ENCODE measurements around the gene CFAP20.

CFAP20 gene

DNA sequence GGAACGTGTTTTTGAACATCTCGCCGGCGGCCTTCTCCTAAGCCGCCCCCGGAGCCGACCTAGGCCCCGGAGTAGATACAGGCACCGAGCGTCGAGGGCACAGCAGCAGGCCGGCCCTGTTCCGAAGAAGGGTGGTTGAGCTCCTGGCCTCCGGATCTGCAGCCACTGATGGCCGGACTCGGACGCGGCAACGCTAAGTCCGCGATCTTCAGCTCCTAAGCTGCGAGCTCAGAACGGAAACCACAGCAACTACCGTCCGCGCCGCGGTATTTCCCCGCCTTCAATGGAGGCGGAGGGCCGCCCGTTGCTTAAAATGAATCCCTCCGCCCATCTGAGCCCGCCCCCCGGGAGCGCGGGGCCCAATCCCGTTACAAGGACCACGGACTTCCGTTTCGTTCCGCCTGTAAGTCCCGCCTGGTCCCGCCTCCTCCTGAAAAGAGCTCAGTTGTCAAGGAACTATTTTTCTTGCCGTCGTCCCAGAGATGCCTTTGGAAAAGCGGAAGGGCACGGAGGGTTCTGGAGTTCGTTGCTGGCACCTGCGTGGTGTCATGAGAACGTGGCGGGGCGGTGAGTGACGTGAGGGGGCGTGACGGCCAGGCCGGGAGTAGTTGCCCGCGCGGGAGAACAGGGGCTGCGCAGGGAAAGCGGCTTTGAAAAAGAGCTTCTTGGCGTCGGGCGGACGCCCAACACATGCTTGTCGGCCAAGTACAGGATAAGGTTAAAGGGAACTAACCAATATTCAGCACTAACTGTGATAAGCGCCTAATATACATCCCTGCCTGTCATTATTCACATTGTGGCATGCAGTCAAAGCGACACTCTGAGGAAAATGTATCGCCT lies at the start of gene CFAP20:
Gene CFAP20, minus strand, starts transcription at position 285 of the 840 bp plus-strand sequence. Its CDS starts 266 bp downstream, at position 19.
- Histone ChIP-seq H3K36me3 (0 out of 22 replicates have a peak, but pooled peaks cover 0 to 4% (median 0%) of the 10 kb centered on the region in 11 experiments), H3K9ac (peak within 1 kb of the TSS; percentile 85 to 95 (median 91)), H3K4me2 (peak within 1 kb of the TSS; percentile 92 to 100 (median 97)), H4K20me1 (peaks cover 40 to 47% (median 43%) of the 10 kb centered on the region in 11 experiments; a peak in 21 of 22 replicates), H3K4me1 (peaks cover 39 to 47% (median 43%) of the 10 kb centered on the region in 10 experiments), H3K27me3 (no peaks in the 10 kb centered on the region), H3K9me3 (replicated peaks in 1 of 11) (peaks cover 0 to 4% (median 0%) of the 10 kb centered on the region in 11 experiments; a peak in 1 of 22 replicates), H3K27ac (peak within 1 kb of the TSS; percentile 67 to 92 (median 89); a peak in 21 of 22 replicates), H3K4me3 (peak within 1 kb of the TSS; percentile 80 to 93 (median 90))
- no peak for TF ChIP-seq Cebpa-rat (IDR thresholded peaks at IDR 0.05)

DNA sequence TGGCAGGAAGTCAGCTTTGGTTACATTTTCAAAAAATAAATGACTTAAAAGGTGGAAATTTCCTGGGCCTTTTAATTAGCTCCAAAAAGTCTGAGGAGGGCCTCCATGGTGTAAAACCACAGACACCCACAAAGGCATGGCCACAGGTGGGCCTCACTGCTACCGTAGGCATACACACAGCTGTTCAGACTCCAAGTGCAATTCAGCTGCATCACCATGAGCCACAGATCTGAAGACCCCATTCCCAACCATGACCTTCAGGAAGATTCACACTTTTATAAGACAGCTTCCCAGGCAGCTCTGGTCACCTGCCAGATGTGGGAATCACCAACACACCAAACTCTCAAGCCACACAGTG lies 48.2 kb upstream of the CFAP20 start:
- no peaks in the 10 kb centered on the region for H3K9me3 ChIP-seq (replicated peaks in 1 of 11)
- H3K27me3 ChIP-seq: no peaks in the 10 kb centered on the region
- H4K20me1 ChIP-seq: peaks cover 17 to 93% (median 56%) of the 10 kb centered on the region in 11 experiments; a peak in 21 of 22 replicates
- no peak for TF ChIP-seq Cebpa-rat (IDR thresholded peaks at IDR 0.05)
- 0 out of 22 replicates have a peak overlapping the region, but pooled peaks of 1 of the 11 experiments have one; percentile 6 for H3K4me2 ChIP-seq
- no peak overlapping the region for H3K27ac ChIP-seq
- no peak overlapping the region for H3K9ac ChIP-seq
- H3K36me3 ChIP-seq: peaks cover 96 to 100% (median 99%) of the 10 kb centered on the region in 11 experiments
- peaks cover 0 to 4% (median 0%) of the 10 kb centered on the region in 10 experiments; a peak in 2 of 20 replicates for H3K4me1 ChIP-seq
- no peak overlapping the region for H3K4me3 ChIP-seq

DNA sequence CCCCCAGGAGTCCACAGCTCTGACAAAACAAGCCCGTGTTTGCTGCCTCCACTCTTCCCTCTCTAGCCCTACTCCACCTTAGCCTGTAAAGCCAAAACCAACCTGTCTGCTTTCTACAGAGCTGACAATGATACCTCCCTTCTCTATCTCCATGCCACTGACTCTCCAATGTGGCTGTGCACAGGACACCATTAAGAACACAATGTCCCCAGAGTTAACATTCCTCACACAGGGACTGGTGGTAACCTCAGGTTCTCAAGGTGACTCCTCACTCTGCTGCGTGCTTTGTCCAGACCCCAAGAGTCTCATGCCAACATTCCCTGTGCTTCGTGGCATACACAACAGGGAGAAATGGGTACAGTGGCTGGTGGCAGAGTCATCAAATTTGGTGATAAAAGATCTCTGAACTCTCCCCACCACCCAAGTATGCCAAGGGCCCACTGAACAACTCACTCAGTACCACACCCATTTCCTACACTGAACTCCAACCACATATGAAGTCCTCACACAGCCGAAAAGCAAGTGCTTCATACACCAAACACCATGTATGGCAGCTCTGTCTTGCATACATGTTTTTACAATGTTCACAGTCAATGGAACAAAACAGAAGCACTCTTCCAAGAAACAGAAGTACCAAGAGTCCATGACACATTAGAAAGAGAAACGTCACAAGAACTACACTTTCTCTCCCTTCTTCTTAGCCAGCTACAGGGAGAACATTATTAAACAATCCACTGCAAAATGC lies 47.6 kb upstream of the CFAP20 start:
- peaks cover 0 to 4% (median 0%) of the 10 kb centered on the region in 10 experiments; a peak in 2 of 20 replicates for H3K4me1 ChIP-seq
- no peak for TF ChIP-seq Cebpa-rat (IDR thresholded peaks at IDR 0.05)
- H4K20me1 ChIP-seq: peaks cover 17 to 93% (median 55%) of the 10 kb centered on the region in 11 experiments; a peak in 21 of 22 replicates
- H3K4me2 ChIP-seq: no peak overlapping the region
- H3K27me3 ChIP-seq: no peaks in the 10 kb centered on the region
- H3K27ac ChIP-seq: no peak overlapping the region
- H3K9me3 ChIP-seq (replicated peaks in 1 of 11): no peaks in the 10 kb centered on the region
- peaks cover 95 to 100% (median 99%) of the 10 kb centered on the region in 11 experiments for H3K36me3 ChIP-seq
- H3K4me3 ChIP-seq: no peak overlapping the region
- no peak overlapping the region for H3K9ac ChIP-seq

DNA sequence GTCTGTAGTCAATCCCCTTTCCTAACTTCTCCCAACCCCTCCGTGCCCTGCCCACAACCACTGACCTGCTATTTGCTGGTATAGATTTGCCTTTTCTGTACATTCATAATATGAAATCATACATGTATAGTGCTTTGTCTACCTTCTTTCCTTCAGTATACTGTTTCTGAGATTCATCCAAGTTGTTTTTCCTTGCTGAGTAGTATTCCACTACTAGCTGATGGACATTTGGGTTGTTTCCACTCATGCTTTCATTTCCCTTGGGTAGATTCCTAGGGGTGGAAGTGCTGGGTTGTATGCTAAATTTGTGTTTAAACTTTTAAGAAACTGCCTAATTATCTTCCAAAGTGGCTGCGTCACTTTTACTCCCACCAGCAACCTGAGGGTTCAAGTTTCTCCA lies 41.0 kb upstream of the CFAP20 start:
- Histone ChIP-seq H3K27me3 (no peaks in the 10 kb centered on the region), H3K4me2 (no peak overlapping the region), H3K36me3 (peaks cover 96 to 100% (median 99%) of the 10 kb centered on the region in 11 experiments), H3K4me3 (no peak overlapping the region), H3K9ac (no peak overlapping the region), H3K9me3 (replicated peaks in 1 of 11) (no peaks in the 10 kb centered on the region), H3K27ac (no peak overlapping the region), H4K20me1 (peaks cover 4 to 77% (median 27%) of the 10 kb centered on the region in 11 experiments; a peak in 18 of 22 replicates), H3K4me1 (no peaks in the 10 kb centered on the region)
- no peak for TF ChIP-seq Cebpa-rat (IDR thresholded peaks at IDR 0.05)

DNA sequence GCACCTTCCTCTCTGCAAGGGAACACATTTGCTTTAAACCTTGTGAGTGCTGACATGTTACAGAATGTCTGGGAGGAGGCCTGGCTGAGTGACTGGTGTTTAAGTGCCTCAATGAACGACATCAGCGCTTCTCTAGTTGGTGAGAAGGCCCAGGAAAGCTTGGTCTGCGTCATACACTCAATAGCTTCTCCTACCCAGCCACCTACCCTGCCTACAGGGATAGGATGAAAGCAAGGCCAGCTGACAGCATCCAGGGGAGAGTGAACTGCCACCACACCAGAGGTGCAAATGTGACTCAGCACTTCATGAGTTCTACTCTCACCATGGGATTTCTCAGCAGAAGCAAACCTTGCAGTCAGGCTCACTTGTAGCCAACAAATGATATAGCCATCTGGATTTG lies 31.7 kb upstream of the CFAP20 start:
- no peak overlapping the region for H3K9ac ChIP-seq
- no peak overlapping the region; a peak in 1 of 22 replicates for H3K27ac ChIP-seq
- no peaks in the 10 kb centered on the region for H3K9me3 ChIP-seq (replicated peaks in 1 of 11)
- H4K20me1 ChIP-seq: peaks cover 0 to 29% (median 10%) of the 10 kb centered on the region in 11 experiments; a peak in 11 of 22 replicates
- TF ChIP-seq Cebpa-rat (IDR thresholded peaks at IDR 0.05): no peak
- H3K4me1 ChIP-seq: no peaks in the 10 kb centered on the region
- H3K27me3 ChIP-seq: no peaks in the 10 kb centered on the region
- H3K36me3 ChIP-seq: peaks cover 79 to 91% (median 85%) of the 10 kb centered on the region in 11 experiments
- no peak overlapping the region for H3K4me2 ChIP-seq
- H3K4me3 ChIP-seq: no peak overlapping the region

DNA sequence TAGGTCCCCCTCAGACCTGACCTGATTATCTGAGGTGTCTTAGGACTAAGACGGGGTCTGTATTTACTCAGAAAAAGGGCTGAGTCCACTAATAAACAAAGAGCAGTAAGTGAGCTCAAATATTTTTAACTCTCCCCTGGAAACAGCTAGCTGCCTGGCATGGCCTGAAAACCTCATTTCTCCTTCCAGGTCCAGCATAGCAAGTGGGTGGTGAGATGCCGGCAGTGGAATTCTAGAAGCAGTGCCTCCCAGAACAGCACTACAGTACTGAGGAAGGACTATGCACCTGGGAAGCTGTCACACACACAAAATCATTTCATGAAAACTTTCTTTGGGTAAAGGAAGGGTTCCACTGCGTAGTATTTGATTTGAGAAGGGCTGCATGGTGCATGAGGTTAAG lies 29.5 kb upstream of the CFAP20 start:
- TF ChIP-seq Cebpa-rat (IDR thresholded peaks at IDR 0.05): no peak
- H3K4me3 ChIP-seq: no peak overlapping the region
- peaks cover 57 to 70% (median 63%) of the 10 kb centered on the region in 11 experiments for H3K36me3 ChIP-seq
- no peaks in the 10 kb centered on the region for H3K9me3 ChIP-seq (replicated peaks in 1 of 11)
- no peaks in the 10 kb centered on the region for H3K27me3 ChIP-seq
- no peak overlapping the region for H3K4me2 ChIP-seq
- H3K9ac ChIP-seq: no peak overlapping the region
- H4K20me1 ChIP-seq: peaks cover 0 to 23% (median 2%) of the 10 kb centered on the region in 11 experiments; a peak in 7 of 22 replicates
- no peak overlapping the region for H3K27ac ChIP-seq
- no peaks in the 10 kb centered on the region for H3K4me1 ChIP-seq

DNA sequence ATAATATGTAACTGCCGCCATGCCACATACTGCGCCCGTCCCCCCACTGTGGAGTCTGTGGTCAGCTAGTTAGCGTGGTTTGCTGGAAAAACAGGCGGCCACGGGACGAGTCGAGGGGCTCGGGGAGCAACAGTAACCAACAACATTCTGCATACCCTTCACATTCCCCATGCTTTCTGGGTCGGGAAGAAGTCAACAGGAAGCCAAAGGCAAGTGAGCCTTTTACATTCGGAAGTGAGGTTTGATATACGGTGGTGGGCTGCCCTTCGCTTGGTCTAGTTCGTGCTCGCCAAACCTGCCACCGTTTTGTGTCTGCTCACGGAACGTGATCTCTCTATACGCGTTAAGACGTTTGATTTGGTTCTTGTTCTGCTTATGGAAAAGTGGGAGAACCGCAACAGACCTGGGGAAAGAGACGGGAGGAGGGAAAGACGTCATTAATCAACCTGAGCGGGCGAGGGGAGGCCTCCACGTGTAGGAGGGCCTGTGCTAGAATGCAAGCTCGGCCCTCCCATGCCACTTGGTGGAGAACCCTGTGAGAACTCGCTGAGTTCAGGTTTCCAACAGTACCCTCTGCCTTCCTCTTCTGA lies 28.9 kb upstream of the CFAP20 start:
- Histone ChIP-seq H3K27ac (no peak overlapping the region), H3K36me3 (peaks cover 51 to 63% (median 57%) of the 10 kb centered on the region in 11 experiments)

DNA sequence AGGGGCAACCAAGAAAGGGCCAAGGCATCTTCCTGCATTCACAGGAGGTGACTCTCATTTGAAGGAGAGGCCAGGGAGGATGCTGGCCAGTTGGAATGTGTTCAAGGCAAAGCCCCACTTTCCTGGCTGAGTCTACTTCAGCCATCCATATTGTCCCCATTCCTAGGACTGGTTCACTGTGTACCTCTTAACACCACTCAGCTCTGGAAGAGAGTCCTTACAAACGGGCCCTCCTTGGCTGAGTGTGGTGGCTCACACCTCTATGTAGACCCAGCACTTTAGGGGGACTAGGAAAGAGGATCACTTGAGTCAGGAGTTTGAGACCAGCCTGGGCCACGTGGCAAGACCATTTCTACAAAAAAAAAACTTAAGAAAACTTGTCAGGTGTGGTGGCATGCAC lies 28.1 kb upstream of the CFAP20 start:
- Histone ChIP-seq H3K27ac (no peak overlapping the region), H3K27me3 (no peaks in the 10 kb centered on the region), H3K4me1 (no peaks in the 10 kb centered on the region), H3K4me3 (no peak overlapping the region), H3K9ac (no peak overlapping the region), H4K20me1 (peaks cover 0 to 22% (median 0%) of the 10 kb centered on the region in 11 experiments; a peak in 7 of 22 replicates), H3K9me3 (replicated peaks in 1 of 11) (no peaks in the 10 kb centered on the region), H3K4me2 (no peak overlapping the region), H3K36me3 (peaks cover 43 to 55% (median 49%) of the 10 kb centered on the region in 11 experiments)
- no peak for TF ChIP-seq Cebpa-rat (IDR thresholded peaks at IDR 0.05)

More for the DNA sequence above, 28.9 kb upstream of the CFAP20 start:
- Histone ChIP-seq H3K27me3 (no peaks in the 10 kb centered on the region), H3K4me1 (no peaks in the 10 kb centered on the region), H3K9ac (no peak overlapping the region), H3K4me3 (no peak overlapping the region), H4K20me1 (peaks cover 0 to 22% (median 0%) of the 10 kb centered on the region in 11 experiments; a peak in 7 of 22 replicates), H3K9me3 (replicated peaks in 1 of 11) (no peaks in the 10 kb centered on the region), H3K4me2 (no peak overlapping the region)
- TF ChIP-seq Cebpa-rat (IDR thresholded peaks at IDR 0.05): no peak
